Right renal cortex interstitium (tissue), 3 donors: ENCODE results near the gene RNF220. TPM values are rescaled to one million over a fixed set of nuclear protein-coding genes. Genes with fewer than 3 reads are reported as not detected.

Experiments
- DNase-seq, 3 donors: peaks; one replicate each; pipeline ENCODE4 v3.0.0-alpha.2; 2013; ENCODE audit warnings: low read depth in 3 of 3, low spot score in 2 of 3
- polyA plus RNA-seq, 3 donors: library from polyadenylated mRNA; unstranded; fragments of 120-200 nt; gene quantifications; one replicate each; pipeline ENCODE4 v1.2.1, GENCODE V29; 2013; ENCODE audit not compliant: insufficient read length in 3 of 3

Gene RNF220
- polyA plus RNA-seq, 3 donors: 97.3 to 119 (median 102) TPM

DNA sequence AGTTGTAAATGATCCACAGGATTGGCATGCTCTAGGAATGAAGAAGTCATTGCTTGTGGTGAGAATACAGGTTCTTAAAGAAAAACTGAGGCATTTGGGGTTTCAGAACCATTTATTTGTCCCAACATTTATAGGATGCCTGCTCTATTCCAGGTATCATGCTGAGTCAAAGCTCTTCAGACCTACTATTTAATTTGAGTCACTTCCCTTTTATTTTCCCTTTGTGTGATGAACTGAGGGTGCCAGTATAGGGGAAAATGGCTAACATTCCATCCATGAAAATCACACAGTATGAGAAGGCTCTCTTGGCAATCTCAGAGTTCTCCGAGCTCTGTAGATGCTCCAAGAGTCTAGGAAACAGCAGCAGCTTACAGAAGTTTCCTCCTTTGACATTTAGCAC lies 110.4 kb downstream of the RNF220 start:
- DNase-seq: no peak

DNA sequence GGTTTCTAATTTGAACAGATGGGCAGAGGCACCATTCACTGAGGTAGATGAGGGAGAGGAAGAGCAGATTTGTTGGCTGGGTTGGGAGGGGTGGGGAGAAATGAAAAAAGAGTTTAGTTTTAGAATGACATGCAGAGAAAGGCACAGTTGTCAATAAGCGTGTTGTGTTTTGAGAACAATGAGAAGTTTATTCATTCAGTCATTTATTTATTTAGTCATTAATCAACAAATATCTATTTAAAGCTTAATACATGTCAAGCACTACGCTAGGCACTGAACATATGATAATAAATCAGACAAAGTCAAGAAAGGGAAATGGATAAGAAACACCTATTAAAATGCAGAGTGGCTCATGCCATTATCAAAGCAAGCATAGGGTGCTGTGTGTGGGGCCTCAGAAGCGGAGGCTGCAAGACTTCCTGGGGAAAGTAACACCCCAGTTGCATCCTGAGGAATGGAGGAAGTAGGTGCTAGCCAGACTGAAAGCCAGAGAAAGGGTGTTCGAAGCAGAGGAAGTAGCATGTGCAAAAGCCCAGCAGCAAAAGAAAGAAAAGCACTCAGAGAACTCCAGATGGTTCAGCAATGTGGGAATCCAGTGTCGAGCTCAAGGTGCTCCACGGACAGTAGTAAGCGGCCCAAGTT lies 114.1 kb downstream of the RNF220 start:
- DNase-seq: no peak

DNA sequence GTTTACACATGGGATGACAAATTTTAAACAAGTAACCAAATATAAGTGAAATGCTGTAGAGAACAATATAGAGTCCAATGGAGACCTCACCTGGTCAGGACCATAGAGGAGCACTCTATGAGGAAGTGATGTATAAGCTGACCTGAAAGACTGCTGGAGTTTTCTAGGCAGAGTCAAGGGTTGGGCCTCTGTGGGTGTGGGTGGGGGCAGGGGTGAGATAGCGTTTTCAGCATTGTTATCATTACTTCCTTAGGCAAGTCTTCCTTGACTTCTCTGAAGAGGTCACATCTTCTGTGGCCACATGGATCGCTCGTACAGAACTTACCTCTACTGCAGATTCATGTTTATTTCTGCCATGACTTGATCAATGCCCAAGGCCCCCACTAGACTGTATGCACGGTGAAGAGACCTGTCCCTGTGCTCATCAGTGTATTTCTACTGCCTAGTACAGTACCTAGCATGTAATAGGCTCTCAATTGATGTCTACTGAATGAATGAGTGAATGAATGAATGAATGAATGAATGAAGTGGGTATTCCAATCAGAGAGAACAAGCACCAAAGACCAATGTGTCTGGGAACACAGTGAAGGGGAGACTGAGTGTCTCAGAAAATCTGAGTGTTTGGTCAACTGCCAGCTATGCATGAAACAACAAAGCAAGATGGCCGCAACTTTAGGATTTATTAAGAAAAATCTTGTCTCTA lies 116.5 kb downstream of the RNF220 start:
- no peak for DNase-seq

DNA sequence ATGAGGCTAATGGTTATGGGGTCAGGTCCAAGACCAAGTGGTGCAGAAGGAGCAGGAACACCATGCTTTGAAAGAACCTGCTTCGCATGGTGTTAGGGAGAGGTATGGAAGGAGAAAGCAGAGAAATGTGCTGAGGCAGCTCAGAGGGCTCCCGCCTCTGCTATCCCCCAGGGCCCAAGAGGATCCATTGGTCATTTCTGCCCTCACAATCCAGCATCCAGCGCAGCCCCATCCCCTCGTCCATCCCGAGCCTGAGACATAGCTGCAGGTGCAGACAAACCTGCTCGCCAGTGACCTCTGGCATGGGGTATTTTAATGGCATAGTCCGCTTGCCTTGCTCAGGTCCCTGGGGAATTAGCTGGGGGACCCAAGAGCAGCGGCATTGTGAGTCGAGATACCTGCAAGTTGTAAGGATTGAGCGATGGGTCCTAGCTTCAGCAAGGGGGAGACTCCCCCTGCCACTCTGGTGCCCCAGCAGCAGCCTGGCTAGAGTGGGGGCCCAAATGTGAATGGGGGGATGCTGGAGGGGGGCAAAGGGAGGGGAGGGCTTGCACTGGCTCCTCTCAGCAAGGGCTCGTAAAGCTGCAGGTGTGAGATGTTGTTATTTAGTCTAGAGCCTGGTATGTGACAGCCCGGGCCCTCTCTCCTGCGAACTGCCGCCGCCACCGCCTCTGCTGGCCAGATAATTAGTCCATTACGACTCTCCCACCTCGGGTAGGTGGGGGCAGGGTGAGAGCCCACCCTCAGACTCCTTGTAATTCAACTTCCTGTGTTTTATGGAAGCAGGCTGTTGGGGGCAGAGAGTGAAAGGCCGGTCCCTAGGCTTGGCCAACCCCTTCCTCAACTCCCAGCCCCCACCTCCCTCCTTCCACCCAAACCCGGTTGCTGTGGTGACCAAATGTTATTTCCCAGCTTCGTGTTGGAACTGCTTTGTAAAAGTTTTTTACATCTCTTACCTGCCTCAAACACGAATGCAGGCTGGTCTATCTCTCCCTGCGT lies 118.8 kb downstream of the RNF220 start:
- DNase-seq: no peak

DNA sequence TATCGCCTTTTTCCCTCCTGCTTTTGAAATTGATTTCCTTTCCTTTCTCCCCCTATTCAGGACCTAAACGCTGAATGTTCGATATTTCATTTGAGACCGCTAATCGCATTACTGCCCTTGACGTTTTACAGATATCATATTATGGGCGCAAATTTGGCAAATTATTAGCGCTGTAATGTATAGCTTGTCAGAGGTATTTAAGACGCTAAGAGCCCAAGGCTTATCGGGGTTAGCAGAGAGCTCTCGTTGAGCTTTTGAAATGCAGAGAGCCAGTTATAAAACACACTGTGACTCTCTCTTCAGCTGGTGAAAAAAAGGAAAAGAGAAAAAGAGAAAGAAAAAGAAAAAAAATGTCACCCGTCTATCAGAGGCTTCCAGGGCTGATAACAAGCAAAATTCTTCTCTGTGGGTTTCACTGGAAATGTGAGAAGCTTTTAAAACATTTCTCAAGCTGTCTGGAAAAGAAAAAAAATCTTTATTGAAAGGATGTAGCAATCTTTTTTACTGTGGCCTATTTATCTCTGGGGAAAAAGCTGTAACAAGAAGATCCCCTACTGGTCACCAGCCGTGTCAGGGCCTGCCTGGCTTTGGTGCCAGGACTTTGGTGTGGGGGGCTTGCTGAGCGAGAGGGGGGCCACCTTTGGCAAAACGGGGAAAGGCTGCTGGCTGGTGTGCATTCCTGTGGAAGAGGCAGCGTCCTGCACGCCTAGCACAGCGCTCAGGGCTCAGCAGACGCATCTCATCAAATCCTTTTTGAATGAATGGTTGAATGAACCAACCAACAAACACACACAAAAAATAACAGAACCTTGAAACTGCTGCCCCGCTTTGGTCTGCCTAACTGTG lies 119.8 kb downstream of the RNF220 start:
- DNase-seq: no peak

DNA sequence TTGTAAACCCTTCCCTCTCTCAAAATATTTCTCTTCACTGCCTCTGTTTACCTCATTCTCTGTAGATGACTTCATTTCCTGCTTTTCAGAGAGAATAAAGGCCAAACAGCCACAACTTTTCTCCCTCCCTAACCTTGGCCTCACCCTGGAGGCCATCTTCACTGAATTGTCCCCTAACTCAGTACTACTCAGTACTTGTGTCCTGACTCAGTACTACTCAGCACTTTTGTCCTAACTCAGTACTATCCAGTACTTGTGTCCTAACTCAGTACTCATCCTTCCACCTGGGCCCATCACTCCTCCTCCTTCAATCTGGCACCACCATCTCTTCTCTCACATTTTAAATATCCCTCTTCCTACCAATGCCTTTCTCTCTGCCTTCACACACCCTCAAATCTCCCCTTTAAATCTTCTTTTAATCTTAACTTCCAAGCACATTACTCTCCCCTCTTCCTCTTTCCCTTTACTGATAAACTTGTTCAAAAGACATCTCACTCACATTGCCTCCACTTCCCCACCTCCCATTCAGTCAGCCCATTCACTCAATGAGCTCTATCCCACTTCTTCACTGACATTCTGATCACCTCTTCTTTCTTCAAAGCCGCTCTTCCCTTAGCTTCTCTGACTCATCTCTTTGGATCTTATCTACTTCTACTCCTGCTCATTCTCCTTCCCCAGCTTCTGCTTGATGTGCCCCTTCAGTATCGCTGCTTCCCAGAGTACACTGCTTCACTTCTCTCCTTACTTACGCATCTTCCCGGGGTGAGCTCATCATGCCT lies 121.4 kb downstream of the RNF220 start:
- DNase-seq: no peak

- no peak for DNase-seq
Measured at GRCh38 chr1:44531785-44532566, 126.9 kb downstream of the RNF220 start.

DNA sequence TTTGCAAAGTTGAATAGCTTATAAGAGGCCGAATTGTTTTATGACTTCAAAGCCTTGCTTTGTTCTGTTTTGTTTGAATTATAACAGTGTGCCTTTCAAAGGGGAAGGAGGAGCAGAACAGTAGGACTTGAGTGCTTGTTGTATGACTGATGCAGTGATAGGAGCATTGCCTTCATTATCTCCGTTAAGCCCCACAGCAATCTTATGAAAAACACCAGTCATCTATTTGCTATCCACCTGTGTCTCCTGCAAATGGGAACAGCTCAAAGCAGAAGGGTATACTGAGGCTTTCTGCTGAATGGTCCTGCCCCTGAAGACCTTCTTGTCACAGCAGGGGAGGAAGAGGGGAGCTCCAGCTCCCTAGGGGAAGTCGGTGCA lies 127.5 kb downstream of the RNF220 start:
- no peak for DNase-seq

DNA sequence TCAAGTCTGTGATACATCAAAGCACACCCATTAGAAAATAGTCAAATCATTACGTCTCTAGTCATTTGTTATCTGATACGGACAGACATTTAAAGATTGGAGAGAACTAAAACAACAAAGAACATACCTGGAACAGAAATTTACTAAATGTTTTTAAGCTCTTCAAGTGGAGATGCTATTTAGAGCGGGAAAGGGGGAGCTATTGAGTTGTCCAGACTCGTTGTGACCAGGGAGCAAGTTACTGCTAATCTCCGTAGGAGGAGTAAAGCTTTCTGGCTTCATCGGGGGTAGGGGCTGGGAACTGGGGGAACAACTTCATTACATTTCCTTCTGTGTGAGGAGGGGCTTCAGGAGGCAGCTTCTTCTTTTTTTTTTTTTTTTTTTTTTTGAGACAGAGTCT lies 129.7 kb downstream of the RNF220 start:
- no peak for DNase-seq

DNA sequence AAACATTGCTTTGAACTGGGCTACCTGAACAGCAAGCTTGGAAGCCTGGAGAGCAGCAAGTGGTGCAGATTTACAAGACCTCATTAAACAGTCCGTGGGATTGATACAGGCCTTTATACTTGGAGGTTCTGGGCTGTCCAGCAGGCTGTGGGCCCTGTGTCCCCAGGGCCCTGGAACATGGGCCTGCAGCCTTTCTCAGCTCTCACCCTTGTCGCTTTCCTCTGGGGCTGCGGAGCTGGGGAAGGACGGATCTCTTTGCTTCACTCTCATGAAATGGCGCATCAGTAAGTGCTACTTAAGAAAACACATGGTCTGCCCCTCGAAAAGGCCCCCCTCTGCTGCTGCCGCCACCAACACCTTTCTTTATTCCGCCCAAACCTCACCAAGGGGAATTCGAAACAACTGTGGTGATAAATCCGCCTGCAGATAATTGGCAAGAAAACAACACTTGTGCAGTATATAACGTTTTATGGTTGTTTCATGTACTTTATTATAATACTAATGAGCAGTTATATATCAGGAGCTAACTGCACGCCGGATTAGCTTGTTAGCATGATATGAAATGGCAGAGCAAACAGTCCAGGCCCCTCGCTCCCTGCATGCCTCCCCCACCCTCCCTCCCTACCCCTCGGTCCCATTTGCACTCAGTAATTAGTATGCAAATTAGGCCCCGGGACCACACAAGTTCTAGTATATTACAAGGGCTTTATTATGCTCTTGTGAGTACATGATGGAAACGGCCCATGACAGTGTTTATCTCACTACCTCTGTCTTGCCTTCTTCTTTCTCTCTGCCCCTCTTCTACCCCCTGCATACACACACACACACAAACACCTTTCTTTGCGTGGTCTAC lies 131.5 kb downstream of the RNF220 start:
- no peak for DNase-seq

DNA sequence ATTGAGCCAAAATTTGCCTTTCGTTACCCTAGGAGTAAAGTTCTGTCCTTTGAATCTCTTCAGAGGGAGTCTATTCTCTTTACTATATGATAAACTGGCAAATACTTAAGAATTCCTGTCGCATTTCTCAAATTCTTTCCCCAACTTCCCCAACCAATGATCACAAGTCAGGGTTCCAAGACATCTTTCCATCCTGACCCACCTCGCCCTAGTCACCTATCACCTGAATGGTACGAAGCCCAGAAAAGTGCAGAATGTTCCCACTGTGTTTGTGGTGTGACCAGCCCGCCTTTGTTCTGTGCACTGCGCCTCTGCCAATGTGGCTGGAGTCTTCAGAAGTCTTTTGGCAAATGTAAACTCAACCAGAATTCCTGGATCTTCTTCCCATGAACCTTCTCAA lies 132.5 kb downstream of the RNF220 start:
- DNase-seq: no peak

GRCh38 chr1:44537956-44538355 lies 132.9 kb downstream of the RNF220 start:
- no peak for DNase-seq

- no peak for DNase-seq
Measured at GRCh38 chr1:44539991-44540730, 135.1 kb downstream of the RNF220 start.

DNA sequence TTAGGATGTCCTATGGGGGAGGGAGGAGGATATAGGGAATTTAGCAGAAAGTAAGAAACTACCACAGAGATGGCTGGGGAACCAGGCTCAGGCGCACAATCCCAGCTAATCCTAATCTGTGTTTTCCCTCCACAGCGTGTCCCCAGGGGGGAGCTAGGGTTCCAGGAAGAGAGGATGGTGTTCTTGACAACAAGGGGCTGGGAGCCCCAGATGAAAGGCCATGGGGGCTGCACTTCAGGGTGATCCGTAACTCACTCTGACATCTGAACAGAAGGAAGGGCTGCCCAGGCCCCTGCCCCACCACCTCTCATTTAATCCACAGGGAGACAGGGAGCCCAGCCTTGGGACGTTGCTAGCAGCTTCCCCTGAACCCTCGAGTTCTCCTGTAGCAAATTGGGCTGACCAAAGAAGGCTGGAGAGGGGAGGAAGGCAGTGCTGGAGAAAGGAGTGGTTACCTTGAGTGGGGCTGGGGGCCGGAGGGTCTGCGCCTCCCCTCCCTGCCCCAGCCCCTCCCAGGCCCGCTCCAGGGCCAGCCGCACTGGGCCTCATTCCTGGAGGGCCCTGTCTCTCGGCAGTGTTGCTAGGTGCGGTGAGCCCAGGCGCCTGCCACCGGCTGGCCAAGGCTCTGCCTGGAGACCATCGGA lies 137.5 kb downstream of the RNF220 start:
- DNase-seq: no peak

DNA sequence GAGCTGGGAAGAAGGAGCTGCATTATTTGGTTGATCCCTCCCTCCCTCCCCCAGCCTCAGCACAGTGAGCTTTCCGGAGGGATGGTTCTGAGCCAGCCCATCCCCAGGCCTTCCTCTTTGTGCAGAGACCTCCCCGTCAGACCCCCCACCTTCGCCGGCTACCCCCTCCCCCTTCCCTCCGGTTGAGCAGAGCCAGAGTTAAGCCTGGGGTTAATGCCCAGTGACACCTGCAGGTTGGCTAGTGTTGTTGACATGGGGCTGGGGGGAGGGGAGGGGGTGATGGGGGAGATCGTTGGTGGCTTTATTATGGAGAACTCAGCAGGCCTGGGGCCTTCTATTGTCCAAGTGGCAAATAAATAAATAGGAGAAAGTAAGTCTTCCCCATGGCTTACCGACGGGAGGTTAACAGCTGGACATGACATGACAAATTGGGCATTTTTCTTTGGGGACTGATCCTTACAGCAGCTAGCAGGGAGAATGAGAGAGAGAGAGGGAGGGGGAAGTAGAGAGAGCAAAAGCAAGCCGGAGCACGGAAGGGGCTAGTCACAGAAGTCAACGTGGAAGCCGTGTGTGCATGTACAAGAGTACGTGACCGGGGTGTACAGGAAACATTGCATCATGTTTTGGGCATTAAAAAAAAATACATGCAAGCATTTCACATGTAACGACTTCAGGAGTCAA lies 138.1 kb downstream of the RNF220 start:
- DNase-seq: no peak

- DNase-seq: no peak
Measured at GRCh38 chr1:44543786-44544185, 138.7 kb downstream of the RNF220 start.
